T-helper 22 cell (primary cell): ENCODE results near the gene MYEOV.

Experiments used
- DNase-seq: peaks from one replicate; pipeline ENCODE4 v3.0.0-alpha.2; 2020; ENCODE audit warnings: low read depth

Gene MYEOV

GRCh38 chr11:69301455-69302401 is 7.8 kb downstream of the MYEOV start:
- DNase-seq = no peak

- no peak for DNase-seq
Measured at GRCh38 chr11:69302447-69303020, 8.6 kb downstream of the MYEOV start.

- no peak for DNase-seq
Measured at GRCh38 chr11:69303427-69303826, 9.5 kb downstream of the MYEOV start.

DNA sequence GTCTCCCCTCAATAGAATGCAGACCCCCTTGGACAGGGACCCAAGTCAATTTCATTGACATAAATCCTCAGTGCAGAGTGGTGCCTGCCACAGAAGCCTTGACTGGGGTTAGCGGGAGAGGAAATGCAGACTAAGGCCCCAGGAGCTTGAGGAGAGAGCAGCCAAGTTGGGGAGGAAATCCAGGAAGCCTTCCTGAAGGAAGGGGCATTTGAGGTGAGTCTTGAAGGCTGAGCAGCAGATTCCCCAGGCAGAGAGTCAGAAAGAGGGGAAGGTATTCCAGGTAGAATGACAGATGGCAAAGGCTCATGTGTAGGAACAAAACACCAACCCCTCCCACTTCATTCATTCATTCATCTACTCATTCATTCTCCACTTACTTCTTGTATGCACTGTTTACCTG is 10.3 kb downstream of the MYEOV start:
- DNase-seq = no peak

GRCh38 chr11:69304686-69305085 is 10.7 kb downstream of the MYEOV start:
- DNase-seq = no peak

DNA sequence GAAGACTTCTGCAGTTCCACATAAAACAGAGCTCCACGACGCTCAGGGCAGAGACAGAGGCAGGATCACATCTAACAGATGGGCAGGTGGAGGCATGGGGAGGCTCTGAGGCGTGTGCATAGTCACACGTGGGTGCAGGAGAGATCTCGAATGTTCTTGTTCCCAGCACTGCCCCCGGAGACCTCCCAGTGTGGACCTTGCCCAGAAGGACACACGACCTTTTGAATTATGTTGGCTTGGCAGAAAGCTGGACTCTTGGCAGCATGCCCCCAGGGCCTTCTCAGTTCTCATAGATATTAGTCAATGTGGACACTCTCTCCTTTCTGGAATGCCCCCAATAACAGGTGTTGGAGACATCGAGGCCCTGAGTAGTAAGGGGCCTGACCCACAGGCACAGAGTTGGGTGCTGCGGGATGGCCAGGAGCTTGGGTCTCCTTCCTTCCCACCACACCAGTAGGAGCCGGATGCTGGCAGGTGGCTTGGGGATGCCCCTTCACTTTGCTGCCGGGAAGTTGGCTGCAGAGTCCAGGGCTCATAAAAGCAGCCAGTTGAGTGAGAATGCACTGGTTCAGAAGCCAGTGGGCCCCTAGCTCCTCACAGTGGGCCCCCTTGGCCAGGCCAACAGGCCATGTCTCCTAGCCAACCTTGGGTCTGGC is 12.1 kb downstream of the MYEOV start:
- no peak for DNase-seq

DNA sequence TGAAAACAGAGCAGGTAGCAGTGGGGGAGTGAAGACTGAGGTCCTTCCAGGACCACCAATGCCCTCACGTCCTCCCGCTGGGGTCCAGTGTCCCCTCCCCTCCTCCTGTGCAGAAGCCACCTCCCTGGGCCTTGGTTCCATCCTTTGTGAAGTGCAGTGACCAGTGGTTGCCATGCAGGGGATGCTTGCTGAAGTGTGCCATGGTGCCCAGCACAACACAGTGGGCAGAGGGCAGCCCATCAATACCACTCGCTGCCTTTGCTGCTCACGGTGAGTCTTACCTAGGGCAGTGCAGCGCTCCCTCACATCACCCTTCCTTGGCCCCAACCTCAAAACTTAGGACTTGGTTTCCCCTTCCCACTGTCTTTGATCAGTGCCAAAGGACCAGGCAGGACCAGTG is 12.9 kb downstream of the MYEOV start:
- no peak for DNase-seq

DNA sequence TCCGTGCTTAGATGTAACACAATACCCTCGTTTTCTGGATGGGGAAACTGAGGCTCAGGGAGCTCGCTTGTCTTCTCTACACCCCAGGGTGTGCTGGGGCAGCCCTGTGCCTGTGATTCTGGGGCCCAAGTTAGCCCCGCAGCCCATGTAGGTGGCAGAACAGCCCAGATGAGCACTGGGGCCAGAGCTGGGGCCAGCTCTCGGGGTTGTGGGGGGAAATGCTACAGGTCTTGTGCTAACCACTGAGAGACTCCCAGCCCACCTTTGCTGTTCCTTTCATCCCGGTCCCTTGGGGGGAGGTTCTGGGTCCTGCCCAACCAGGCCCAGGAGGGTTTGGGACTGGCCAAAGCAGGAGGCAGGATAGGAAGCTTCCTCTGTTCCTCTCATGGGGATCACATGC is 13.5 kb downstream of the MYEOV start:
- DNase-seq = no peak

DNA sequence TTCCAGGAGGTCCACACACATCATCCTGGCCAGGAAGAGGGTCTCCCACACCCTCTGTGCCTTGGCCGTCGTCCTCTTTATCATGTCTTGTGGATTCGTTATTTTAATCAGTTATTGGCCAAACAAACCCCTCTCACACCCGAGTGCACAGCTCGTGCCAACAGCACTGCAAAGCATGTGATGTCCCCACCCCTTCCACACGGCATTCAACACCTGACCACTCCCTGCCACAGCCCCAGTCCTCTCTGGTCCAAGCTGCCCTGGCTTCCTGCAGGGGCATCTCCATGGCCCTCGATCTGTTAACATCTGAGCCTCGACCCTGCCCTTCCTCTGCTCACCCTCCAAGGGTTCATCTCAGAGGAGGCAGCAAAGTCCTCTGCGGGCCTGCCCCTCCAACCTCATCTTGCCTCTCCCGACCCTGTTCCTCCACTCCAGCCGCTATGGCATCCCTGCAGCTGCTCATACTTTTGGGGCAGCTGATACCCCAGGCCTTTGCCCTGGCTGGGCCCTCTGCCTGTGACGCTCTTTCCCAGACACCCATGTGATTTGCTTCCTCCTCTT is 14.0 kb downstream of the MYEOV start:
- no peak for DNase-seq

DNA sequence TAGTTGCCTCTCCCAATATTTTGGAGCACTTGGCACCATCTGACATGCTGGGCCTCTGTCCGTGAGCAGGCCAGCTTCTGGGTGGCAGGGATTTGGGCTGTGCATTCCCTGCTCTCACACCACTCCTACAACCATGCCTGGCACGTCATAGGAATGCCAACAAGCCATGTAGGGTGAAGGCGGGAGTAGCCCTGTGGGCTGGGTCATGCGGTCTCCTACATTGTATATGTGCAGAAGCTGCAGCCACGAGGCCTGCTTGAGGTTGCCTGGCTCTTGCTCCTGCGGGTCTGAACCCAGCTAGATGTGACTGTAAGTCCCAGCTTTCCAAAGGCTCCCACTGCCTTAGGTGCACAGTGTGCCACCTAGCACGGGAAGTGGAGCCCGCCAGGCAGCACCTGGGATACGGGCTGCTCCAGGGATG is 14.5 kb downstream of the MYEOV start:
- DNase-seq = no peak

DNA sequence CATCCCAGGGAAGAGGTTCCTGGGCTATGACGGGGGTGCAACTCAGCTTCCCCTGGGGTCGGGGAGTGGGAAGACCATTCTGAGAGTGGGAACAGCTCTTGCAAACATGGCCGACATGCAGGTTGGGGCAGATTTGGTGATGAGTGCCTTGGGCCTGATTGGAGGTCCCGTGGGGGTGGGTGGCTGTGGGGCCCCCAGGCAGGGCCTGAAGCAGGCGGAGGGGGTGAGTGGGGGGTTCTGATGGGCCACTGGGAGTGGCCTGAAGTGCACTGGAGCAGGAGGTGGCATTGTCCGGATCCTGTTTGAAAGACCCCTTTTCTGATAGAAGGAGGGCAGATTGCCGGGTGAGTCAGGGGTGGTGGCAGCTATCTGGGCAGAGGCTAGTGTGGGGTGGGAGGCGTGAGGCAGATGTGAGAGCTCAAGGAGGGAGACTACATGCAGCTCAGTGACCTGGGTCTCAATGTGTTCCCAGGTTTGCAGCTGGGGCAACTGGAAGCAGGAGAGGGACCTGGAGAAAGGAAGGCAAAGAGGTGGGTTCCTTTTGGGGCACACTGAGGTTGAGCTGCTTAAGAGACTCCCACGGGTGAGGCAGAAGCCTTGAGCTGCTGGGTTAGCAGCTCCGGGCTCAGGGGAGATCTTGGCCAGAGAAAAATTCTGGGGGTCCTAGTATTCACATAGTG is 15.1 kb downstream of the MYEOV start:
- DNase-seq = no peak

DNA sequence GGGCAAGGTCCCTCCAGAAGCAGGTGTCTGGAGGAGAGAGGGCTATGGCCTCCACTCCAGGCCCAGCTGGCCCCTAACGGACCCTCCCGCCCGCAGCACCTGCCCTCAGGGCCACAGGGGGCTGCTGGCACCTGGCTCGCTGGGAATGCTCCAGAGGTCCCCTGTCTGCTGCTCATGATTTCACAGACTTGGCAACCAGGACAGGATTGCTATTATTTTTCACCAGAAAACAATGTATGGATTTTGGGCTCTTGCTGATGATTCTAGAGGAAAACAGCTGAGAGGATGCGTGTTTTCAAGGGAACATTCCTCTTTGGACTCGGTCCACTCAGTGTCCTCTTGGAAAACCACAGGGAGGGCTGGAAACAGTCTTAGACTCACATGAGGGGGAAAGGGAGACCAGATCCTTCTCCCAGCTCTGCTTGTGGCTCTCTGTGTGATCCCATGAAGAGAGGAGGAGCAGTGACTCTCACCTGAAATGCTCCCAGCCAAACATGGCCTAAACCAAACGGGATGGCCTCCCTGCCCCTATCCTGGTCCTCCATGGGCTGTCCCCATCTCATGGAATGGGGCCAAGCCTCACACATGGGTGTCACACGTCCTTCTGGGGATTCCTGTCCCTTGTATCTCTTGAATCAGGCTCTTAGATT is 15.8 kb downstream of the MYEOV start:
- DNase-seq = no peak

DNA sequence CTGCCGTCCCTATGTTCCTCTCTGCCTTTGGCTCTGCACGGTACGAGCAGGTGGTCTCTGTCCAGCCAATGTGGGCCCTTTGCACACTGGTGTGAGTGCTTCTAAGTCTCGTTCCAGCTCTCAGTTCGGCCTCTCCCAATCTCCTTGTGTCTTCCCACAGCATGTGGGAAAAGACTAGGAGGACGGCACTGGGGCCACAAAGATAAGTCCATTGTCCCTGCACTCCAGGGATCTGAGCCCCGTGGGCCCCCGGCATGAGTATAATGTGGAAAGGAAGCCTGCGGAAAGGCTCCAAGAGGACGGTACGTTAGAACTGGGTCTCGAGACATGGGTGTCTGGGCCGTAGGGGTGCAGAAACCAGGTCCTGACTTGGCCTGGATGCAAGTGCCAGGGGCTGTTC is 16.4 kb downstream of the MYEOV start:
- no peak for DNase-seq

- no peak for DNase-seq
Measured at GRCh38 chr11:69310934-69311766, 17.2 kb downstream of the MYEOV start.

- no peak for DNase-seq
Measured at GRCh38 chr11:69311767-69312385, 17.9 kb downstream of the MYEOV start.

DNA sequence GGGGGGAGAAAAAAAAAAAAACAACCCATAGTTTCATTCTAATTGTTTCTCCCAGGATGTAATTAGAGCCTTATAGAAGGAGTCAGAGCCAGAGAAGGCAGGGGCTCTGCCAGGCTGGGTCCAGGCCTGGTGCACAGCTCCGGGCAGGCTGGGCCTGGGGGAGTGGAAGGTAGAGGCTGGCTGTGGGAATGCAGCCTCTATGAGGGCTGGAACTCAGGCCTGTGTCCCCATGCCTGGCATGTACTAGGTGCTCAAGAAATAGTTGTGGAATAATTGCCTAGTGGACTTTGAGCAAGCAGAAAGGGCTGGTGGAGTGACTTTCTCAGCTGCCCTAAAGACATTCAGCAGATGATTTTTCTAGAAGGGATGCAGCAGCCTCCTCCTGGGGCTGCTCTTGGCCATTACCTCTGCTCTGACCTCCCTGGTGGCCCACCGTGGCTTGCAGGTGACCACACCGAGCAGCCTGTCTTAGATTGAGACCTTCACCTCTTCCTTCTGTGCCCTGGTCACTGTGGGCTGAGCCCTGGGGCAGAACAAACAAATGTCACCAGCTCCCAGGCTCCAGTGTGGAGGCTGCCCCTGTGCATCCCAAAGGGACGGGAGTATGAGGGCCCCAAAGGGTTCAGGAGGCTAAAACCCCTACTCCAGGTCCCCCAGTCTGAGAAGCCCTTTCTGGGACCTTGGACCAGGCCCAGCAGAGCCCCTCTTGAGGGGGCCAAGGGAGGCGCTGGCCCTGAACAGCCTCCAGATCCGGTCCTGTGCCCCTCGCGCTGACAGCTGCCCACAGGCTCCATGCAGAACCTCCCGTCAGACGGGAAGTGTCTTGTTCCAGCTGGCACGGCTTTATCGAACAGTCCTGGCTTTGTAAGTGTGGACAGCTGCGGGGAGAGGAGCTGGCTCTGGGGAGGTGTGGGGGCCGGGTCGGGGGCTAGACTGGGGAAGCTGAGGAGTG is 18.8 kb downstream of the MYEOV start:
- DNase-seq = no peak

GRCh38 chr11:69313992-69314391 is 20.0 kb downstream of the MYEOV start:
- DNase-seq = no peak

DNA sequence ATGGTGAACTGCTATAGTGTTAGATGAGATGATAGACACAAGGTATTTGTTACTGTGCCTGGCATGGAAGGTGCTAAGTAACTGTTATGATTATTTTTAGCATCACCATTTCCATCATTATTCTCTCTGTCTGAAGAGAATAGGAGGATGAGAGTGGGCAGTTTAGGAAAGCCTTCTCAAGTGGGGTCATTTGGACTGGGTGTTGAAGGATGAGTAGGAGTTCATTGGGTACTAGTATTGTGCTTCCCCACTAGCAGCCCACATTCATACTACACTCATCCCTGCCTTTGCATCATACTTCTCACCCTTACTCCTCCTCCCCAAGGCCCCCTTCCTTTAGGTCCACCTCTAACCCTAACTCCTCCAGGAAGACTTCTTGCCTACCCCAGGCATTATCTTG is 20.6 kb downstream of the MYEOV start:
- no peak for DNase-seq

GRCh38 chr11:69316956-69317355 is 23.0 kb downstream of the MYEOV start:
- no peak for DNase-seq
